Stomach (tissue), 4 donors: ENCODE measurements around the gene HPGDS.

Experiments used
- CTCF ChIP-seq, 7 experiments: fragments of 450-650 bp in 4 of 7; fragments of 200-600 bp in 3 of 7; sonication (generic) in 3 of 7; IDR thresholded peaks; one replicate each; pipeline ENCODE4 v1.5.1; 2016 to 2019; ENCODE audit warnings: antibody characterized with exemption in 7 of 7, control low read depth in 2 of 7, mild to moderate bottlenecking in 1 of 7
- POLR2A ChIP-seq, 4 donors: fragments of 450-650 bp; IDR thresholded peaks; one replicate each; pipeline ENCODE4 v1.6.1; 2016; ENCODE audit warnings: antibody characterized with exemption in 4 of 4, control low read depth in 2 of 4, mild to moderate bottlenecking in 1 of 4, moderate library complexity in 1 of 4
- POLR2AphosphoS5 ChIP-seq, 3 donors: sonication (generic); formaldehyde crosslinking; IDR thresholded peaks; one replicate each; pipeline ENCODE4 v1.6.1; 2016; ENCODE audit warnings: antibody characterized with exemption in 3 of 3

GRCh38 chr4:94378047-94378446 lies 35.4 kb upstream of the HPGDS start:
- no peak for TF ChIP-seq CTCF (IDR thresholded peaks at IDR 0.05)
- no peak for TF ChIP-seq POLR2AphosphoS5 (IDR thresholded peaks at IDR 0.05)
- no peak for TF ChIP-seq POLR2A (IDR thresholded peaks at IDR 0.05)
